Activated naive CD8-positive, alpha-beta T cell (primary cell): ENCODE measurements around the gene ATP6V0A1.
A peak's percentile ranks its signal among the peaks of the same experiment; 100 is the strongest.

Experiments used
- H3K27ac Mint-ChIP-seq: one replicate; pipeline ENCODE4 v1.8.0; 2021; ENCODE audit warnings: mixed read lengths
- H3K27me3 Mint-ChIP-seq: one replicate; pipeline ENCODE4 v1.8.0; 2021; ENCODE audit warnings: mixed read lengths
- H3K36me3 Mint-ChIP-seq: one replicate; pipeline ENCODE4 v1.8.0; 2021; ENCODE audit warnings: mixed read lengths
- H3K4me1 Mint-ChIP-seq: one replicate; pipeline ENCODE4 v1.8.0; 2021; ENCODE audit warnings: low read depth, mixed read lengths
- H3K4me3 Mint-ChIP-seq: one replicate; pipeline ENCODE4 v1.8.0; 2021; ENCODE audit warnings: mild to moderate bottlenecking, mixed read lengths
- H3K9me3 Mint-ChIP-seq: one replicate; pipeline ENCODE4 v1.8.0; 2021; ENCODE audit warnings: low read depth, mixed read lengths

Gene ATP6V0A1

DNA sequence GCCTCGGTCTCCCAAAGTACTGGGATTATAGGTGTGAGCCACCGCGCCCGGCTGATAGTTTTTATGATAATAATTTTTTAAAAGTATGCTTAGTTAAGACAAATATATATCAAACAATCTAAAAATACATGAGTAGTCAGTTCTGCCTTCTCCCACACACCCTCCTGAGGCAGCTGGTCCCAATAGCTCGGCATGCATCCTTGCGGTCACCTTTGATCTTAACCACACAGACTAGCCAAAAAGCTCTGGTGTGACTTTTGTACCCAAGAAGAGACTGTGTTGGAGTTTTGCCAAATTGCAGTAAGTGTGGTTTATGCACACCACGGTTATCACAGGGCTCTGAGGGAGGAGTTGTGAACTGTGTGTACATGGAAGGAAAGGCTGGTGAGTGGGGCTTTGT is 25.6 kb downstream of the ATP6V0A1 start:
- H3K36me3 Mint-ChIP-seq, result peaks cover 10% of the 10 kb centered on the region
- H3K27ac Mint-ChIP-seq, result peak overlapping the region; percentile 46
- H3K27me3 Mint-ChIP-seq, result no peaks in the 10 kb centered on the region
- no peaks in the 10 kb centered on the region for H3K9me3 Mint-ChIP-seq
- H3K4me1 Mint-ChIP-seq, result peaks cover 36% of the 10 kb centered on the region
- peak overlapping the region; percentile 59 for H3K4me3 Mint-ChIP-seq

DNA sequence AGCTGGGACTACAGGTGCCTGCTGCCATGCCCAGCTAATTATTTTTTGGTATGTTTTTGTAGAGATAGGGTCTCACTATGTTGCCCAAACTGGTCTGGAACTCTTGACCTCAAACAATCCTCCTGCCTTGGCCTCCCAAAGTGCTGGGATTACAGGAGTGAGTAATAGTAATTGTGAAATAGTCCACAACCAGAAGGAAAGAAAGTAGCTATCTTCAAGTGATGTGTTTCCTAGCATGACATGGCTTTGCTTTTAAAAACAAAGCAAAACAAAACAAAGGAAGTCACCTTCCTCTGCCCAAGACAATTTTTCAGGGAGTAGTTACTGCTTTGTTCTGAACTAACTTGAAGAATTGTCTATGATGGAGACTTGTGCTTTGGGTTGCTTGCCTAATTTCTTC is 27.0 kb downstream of the ATP6V0A1 start:
- no peak overlapping the region for H3K4me3 Mint-ChIP-seq

DNA sequence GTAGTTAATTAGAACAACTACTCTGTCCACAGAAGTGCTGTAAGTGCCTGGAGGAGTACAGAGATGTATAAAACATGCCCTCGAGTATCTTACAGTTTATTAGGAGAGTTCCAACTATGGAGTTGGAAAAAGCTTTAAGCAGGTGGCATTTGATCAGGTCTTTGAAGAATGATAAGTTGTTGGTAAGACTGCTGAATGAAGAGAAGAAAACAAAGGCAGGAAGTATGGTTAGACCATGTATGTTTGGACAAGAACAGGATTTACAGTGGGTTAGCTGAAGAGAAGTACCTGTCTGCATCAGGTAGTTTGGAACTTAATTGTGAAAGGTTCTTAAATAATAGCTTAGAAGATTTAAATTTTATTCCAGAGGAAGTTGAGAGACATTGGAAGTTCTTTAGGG is 29.4 kb downstream of the ATP6V0A1 start:
- Mint-ChIP-seq H3K36me3 (peaks cover 17% of the 10 kb centered on the region), H3K4me1 (peaks cover 41% of the 10 kb centered on the region), H3K9me3 (no peaks in the 10 kb centered on the region), H3K27ac (peak overlapping the region; percentile 0), H3K27me3 (no peaks in the 10 kb centered on the region), H3K4me3 (peak overlapping the region; percentile 14)

More for the DNA sequence above, 27.0 kb downstream of the ATP6V0A1 start:
- Mint-ChIP-seq H3K27me3 (no peaks in the 10 kb centered on the region), H3K4me1 (peaks cover 41% of the 10 kb centered on the region), H3K36me3 (peaks cover 17% of the 10 kb centered on the region), H3K9me3 (no peaks in the 10 kb centered on the region), H3K27ac (no peak overlapping the region)

DNA sequence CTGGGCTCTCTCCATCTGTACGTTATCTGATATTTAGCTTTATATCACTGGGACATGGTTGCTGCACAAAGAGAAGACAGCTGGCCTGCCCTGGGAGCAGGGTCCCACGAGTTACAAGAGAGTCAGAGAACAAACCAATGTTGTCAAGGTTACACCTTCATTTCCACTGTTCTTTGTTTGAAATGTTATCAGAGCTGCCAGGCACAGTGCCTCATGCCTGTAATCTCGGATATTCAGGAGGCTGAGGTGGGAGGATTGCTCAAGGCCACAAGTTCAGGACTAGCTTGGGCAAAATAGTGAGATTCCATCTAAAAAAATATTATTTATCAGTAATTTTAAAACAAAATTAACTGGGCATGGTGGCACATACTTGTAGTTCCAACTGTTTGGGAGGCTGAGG is 34.6 kb downstream of the ATP6V0A1 start:
- Mint-ChIP-seq H3K27me3 (no peaks in the 10 kb centered on the region), H3K9me3 (no peaks in the 10 kb centered on the region), H3K4me3 (no peak overlapping the region), H3K36me3 (peaks cover 17% of the 10 kb centered on the region), H3K4me1 (peaks cover 10% of the 10 kb centered on the region), H3K27ac (no peak overlapping the region)

DNA sequence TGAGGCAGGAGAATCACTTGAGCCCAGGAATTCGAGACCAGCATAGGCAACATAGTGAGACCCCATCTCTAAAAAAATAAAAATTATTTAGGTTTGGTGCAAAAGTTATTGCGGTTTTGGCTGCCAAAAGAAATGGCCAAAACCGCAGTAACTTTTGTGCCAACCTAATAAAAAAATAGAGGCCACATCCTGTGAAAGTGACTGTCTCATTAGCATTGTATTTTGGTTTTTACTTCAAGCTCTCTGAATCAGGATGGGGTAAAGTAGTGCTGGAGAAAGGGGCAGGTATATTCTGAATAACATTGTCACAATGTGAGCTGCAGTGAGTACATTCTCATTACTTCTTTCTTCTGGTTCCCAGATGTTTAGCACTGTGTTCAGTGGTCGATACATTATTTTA is 36.0 kb downstream of the ATP6V0A1 start:
- Mint-ChIP-seq H3K9me3 (no peaks in the 10 kb centered on the region), H3K4me3 (no peak overlapping the region), H3K27me3 (no peaks in the 10 kb centered on the region), H3K27ac (no peak overlapping the region), H3K4me1 (peaks cover 3% of the 10 kb centered on the region), H3K36me3 (peaks cover 13% of the 10 kb centered on the region)

DNA sequence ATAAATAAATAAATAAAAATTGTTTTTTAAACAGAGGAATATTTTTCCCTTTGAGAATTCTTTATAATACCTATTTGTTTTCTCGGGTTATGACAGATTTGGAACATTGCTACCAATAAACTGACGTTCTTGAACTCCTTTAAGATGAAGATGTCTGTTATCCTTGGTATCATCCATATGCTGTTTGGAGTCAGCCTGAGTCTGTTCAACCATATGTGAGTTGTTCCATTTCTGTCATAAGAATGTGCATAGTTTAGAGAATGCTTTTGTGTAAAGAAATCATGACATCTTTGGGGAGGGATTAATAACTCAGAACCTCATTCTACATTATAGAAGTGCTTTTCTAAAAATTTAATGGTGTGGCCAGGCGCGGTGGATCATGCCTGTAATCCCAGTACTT is 40.1 kb downstream of the ATP6V0A1 start:
- H3K9me3 Mint-ChIP-seq, result no peaks in the 10 kb centered on the region
- H3K27me3 Mint-ChIP-seq, result no peaks in the 10 kb centered on the region
- no peak overlapping the region for H3K27ac Mint-ChIP-seq
- no peaks in the 10 kb centered on the region for H3K4me1 Mint-ChIP-seq
- peaks cover 15% of the 10 kb centered on the region for H3K36me3 Mint-ChIP-seq
- no peak overlapping the region for H3K4me3 Mint-ChIP-seq

DNA sequence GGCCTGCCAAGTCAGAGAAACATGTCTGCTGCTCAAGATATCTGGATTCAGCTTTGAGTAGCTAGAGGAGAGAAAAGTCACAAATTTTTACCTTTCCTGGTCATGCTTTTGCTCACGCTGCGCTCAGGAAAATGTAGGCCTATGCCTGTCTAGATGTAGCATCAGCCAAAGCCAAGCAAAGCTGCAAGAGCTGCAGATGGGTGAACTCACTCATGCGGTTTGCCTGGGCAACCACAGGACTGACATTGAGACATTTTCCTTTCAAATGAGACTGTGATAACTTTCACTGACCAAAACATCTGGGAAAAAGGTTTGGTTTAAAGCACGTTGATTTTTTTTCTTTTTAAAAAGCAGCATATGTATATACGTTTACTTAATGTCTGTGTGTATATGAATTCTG is 43.4 kb downstream of the ATP6V0A1 start:
- no peaks in the 10 kb centered on the region for H3K27me3 Mint-ChIP-seq
- H3K4me3 Mint-ChIP-seq, result no peak overlapping the region
- H3K9me3 Mint-ChIP-seq, result no peaks in the 10 kb centered on the region
- H3K36me3 Mint-ChIP-seq, result peaks cover 8% of the 10 kb centered on the region
- H3K4me1 Mint-ChIP-seq, result no peaks in the 10 kb centered on the region
- no peak overlapping the region for H3K27ac Mint-ChIP-seq

DNA sequence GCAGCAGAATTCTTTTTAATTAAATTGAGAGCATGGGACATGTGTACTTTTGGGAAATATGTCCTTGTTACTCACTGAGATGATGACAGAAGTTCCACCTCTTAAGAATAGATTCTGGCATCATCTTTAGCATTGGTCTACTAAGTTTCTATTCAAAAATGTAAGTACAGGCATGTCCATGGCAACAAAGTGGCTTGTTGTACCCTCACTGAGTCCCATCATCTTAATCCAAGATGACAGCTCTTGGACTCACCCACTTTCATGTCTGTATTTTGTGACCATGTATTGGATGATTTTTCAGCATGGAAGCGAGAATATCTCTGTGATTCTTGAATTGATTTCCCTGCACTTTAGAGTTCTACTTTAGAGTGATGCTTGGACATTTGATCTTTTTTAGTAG is 44.2 kb downstream of the ATP6V0A1 start:
- H3K4me3 Mint-ChIP-seq, result no peak overlapping the region
- H3K27ac Mint-ChIP-seq, result no peak overlapping the region
- H3K27me3 Mint-ChIP-seq, result no peaks in the 10 kb centered on the region
- H3K36me3 Mint-ChIP-seq, result peaks cover 11% of the 10 kb centered on the region
- H3K4me1 Mint-ChIP-seq, result no peaks in the 10 kb centered on the region
- H3K9me3 Mint-ChIP-seq, result no peaks in the 10 kb centered on the region

DNA sequence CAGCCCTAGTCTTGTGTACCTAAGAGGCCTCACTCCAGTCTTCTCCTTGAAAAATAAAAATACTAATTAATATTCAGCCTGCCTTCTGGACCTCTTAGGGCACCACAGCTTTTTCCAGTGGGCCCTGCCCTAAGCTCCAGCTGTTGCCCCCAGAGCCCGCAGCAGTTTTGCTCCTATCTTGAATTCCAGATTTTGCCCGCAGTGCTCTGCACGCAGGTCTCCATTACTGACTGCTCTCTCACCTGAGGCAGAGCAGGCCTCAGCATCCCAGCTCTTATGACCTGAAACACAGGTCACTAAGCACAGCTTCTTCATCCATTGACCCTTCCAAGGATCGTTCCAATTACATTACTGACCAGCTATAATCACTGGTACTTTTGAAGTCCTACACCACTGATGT is 49.0 kb downstream of the ATP6V0A1 start:
- Mint-ChIP-seq H3K9me3 (no peaks in the 10 kb centered on the region), H3K4me1 (no peaks in the 10 kb centered on the region), H3K27ac (no peak overlapping the region), H3K36me3 (peaks cover 11% of the 10 kb centered on the region), H3K4me3 (no peak overlapping the region), H3K27me3 (no peaks in the 10 kb centered on the region)

DNA sequence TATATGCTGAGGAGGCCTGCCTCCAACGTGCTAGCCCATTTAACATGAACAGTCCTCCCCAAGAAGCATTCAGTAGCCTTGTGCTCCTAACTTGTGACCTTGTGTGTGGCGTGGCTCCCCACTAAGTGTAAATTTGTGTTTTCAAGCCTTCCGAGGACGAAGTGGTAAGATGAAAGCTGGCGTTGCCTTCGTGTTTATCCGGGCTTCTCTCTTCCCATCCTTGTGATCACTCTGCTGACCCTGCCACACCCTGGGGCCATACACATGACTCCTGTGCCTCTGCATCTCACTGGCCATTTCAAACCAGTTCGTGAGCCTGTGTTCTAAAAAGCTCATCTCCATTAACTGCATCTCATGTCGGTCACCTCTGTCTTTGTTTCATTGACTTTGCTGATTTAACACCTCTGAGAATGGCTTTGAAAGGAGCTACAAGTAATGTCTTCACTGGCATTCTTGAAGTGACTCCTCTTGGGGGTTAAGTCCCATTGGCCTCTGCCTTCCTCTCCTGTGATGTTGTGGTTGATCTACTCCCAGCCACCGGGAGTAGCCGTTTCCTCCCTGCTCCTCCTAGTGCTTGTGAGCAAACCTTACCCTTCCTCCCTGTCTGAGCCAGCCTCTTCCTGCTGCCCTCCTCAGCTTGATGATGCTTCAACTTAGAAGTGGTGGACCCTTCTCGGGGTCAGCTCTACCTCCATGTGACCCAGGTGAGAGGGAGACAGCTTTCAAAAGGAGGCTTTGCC is 49.9 kb downstream of the ATP6V0A1 start:
- peaks cover 11% of the 10 kb centered on the region for H3K36me3 Mint-ChIP-seq
- H3K9me3 Mint-ChIP-seq, result no peaks in the 10 kb centered on the region
- H3K27me3 Mint-ChIP-seq, result no peaks in the 10 kb centered on the region
- no peaks in the 10 kb centered on the region for H3K4me1 Mint-ChIP-seq
- H3K4me3 Mint-ChIP-seq, result no peak overlapping the region
- H3K27ac Mint-ChIP-seq, result no peak overlapping the region

DNA sequence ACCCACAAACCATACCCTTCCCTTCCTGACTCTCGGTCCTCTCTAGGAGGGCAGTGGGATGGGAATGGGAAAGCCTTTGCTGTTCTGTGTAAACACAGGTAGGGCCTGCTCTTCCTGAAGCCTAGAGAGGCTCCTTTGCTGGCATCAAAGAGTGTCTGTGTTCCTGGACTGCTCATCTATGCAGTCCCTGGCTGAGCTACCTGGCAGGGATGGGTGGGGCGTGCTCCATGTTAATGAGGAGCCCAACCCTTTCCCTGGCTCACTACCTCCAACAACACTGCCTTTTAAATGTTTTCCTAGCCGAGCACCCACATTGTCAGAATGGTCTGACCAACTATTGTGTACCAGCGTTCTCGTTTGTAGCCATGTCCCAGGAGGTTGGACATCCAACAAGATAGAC is 50.7 kb downstream of the ATP6V0A1 start:
- Mint-ChIP-seq H3K4me1 (no peaks in the 10 kb centered on the region), H3K36me3 (peaks cover 11% of the 10 kb centered on the region), H3K4me3 (no peak overlapping the region), H3K27me3 (no peaks in the 10 kb centered on the region), H3K27ac (no peak overlapping the region), H3K9me3 (no peaks in the 10 kb centered on the region)

DNA sequence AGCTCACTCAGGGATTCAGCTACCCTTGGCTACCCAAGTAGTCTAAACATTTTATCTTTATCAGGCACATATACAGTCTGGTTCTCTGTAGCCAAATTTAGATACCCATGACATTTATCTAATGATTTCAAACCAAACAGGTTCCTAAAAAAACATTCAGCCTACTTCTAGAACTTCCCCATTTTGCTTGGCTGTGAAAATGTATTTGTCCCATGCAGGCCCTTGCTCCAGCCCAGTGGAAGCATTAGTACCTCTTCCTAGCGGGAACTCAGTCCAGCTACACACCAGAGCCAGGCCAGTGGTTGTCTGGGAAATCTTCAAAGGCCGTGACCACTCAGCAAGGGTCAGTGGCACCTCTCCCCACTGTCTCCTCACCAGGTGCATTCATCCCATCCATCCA is 51.2 kb downstream of the ATP6V0A1 start:
- Mint-ChIP-seq H3K36me3 (peaks cover 11% of the 10 kb centered on the region), H3K27ac (no peak overlapping the region), H3K9me3 (no peaks in the 10 kb centered on the region), H3K4me3 (no peak overlapping the region), H3K27me3 (no peaks in the 10 kb centered on the region), H3K4me1 (no peaks in the 10 kb centered on the region)

DNA sequence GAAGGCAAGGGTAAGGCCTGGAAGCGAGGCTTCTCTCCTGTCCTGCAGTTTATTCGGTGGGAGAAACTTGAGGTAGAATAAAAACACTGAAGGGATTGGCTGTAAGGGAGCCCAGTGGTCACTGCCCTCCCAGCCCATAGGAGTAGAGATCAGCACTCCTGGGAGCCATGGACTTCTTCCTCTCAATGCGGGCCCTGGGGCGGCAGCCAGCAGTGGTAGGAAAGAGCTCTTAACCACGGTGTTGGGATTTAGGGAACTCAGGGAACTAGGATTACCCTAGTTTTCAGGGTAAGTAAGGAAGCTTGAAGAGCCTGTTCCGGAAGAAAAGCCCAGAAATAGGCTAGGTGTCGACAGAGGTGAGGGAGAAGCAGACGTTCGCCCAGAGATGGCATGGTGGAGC is 53.6 kb downstream of the ATP6V0A1 start:
- Mint-ChIP-seq H3K4me3 (no peak overlapping the region), H3K36me3 (peaks cover 11% of the 10 kb centered on the region), H3K4me1 (no peaks in the 10 kb centered on the region), H3K9me3 (no peaks in the 10 kb centered on the region), H3K27me3 (no peaks in the 10 kb centered on the region), H3K27ac (no peak overlapping the region)

DNA sequence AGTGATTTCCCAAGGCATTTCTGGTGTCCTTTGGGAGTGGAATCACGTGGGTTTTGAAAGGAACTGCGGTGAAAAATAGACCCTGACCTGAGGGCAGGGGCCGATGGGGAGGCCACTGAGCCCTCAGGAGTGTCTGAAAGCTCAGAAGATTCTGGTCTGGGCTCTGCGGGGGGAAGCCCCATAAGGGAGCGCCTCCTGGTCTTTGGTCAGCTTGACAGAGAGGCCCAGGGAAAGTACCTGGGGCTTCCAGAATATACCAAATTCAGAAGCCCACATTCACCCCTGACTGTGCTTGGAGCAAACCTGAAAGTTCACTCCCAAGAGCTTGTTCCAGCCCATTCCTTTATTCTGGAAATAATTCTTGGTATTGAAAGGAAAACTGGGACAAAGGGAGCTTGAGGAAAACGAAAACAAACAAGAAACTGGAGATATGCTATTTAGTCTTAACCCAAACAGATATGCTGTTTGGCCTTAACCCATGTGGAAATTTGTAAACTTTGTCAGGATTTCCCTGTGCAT is 54.1 kb downstream of the ATP6V0A1 start:
- Mint-ChIP-seq H3K4me3 (no peak overlapping the region), H3K4me1 (no peaks in the 10 kb centered on the region), H3K27ac (no peak overlapping the region), H3K27me3 (no peaks in the 10 kb centered on the region), H3K9me3 (no peaks in the 10 kb centered on the region), H3K36me3 (peaks cover 9% of the 10 kb centered on the region)

DNA sequence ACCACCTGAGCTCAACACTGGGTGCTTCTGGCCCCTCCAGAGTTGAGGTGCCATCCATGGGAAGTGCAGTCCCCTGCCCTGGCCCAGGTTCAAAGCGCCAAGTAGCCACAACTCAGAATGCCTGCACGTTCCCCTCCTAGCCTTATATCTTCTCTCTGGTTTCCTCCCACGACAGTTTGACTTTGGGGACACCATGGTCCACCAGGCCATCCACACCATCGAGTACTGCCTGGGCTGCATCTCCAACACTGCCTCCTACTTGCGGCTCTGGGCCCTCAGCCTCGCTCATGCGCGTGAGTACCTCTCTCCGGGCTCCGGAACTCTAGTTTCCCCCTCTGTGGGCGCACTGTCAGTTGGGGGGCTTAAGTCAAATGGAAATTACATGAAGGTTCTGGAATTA is 55.0 kb downstream of the ATP6V0A1 start:
- peaks cover 3% of the 10 kb centered on the region for H3K36me3 Mint-ChIP-seq
- H3K27ac Mint-ChIP-seq, result no peak overlapping the region
- no peaks in the 10 kb centered on the region for H3K9me3 Mint-ChIP-seq
- no peak overlapping the region for H3K4me3 Mint-ChIP-seq
- H3K27me3 Mint-ChIP-seq, result no peaks in the 10 kb centered on the region
- H3K4me1 Mint-ChIP-seq, result peaks cover 2% of the 10 kb centered on the region

DNA sequence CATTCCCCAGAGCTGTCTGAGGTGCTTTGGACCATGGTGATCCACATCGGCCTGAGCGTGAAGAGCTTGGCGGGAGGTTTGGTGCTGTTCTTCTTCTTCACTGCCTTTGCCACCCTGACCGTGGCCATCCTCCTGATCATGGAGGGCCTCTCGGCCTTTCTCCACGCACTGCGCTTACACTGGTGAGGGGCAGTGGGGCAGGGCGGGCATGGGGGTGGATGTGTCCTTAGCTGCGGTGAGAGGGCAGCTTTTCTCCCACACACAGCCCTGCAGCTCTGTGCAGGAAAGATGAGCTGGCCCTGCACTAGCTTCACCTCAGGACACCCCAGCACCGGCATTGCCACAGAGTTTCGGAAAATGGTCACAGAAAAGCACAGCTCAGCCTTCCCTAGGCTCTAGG is 55.6 kb downstream of the ATP6V0A1 start:
- H3K4me1 Mint-ChIP-seq, result peaks cover 2% of the 10 kb centered on the region
- H3K27me3 Mint-ChIP-seq, result no peaks in the 10 kb centered on the region
- no peaks in the 10 kb centered on the region for H3K9me3 Mint-ChIP-seq
- H3K27ac Mint-ChIP-seq, result no peak overlapping the region
- no peaks in the 10 kb centered on the region for H3K36me3 Mint-ChIP-seq
- H3K4me3 Mint-ChIP-seq, result no peak overlapping the region
